Right renal pelvis (tissue), 4 donors: Measurements from ENCODE around the gene ECI1. TPM values are rescaled to one million over a fixed set of nuclear protein-coding genes. Genes with fewer than 3 reads are reported as not detected.
A peak's percentile ranks its signal among the peaks of the same experiment; 100 is the strongest.

Experiments
- DNase-seq, 4 donors: peaks; one replicate each; pipeline ENCODE4 v3.0.0-alpha.2; 2013; ENCODE audit warnings: low read depth in 4 of 4, low spot score in 3 of 4, missing footprints in 1 of 4
- polyA plus RNA-seq, 4 donors: library from polyadenylated mRNA; unstranded; fragments of 120-200 nt; gene quantifications; one replicate each; pipeline ENCODE4 v1.2.1, GENCODE V29; 2013; ENCODE audit not compliant: insufficient read length in 4 of 4

ECI1 gene
- polyA plus RNA-seq, 4 donors, result 57.6 to 101 (median 69.3) TPM

DNA sequence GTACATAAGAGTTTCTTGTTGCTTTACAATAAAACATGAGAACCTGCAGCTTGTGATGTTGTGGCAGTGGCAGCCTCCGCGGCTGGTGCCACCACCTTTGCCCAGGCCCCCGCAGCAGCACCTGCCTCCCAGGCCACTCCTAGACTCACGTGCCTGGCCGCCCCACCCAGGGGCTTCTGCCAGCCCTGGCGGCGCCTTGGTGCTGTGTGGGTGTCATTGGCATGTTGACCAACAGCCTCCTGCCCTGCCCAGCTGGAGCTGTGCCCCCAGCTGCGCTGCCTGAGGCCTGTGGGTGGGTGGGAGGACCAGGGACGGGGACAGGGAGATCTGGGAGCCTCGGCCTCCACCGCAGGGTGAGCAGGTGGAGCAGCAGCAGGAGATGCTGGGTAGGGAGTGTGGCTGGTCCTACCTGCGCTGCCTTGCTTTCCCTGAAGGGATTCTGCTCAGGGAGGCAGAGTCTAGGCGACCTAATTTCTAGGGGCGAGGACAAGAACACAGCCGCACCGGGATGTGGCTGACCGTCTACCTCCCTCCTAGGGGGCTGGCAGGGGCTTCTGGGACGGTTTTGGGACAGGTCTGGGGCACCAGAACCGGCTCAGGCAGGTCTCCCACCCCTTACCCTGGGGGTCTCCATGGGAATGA is 15.6 kb downstream of the ECI1 start:
- DNase-seq, result no peak

DNA sequence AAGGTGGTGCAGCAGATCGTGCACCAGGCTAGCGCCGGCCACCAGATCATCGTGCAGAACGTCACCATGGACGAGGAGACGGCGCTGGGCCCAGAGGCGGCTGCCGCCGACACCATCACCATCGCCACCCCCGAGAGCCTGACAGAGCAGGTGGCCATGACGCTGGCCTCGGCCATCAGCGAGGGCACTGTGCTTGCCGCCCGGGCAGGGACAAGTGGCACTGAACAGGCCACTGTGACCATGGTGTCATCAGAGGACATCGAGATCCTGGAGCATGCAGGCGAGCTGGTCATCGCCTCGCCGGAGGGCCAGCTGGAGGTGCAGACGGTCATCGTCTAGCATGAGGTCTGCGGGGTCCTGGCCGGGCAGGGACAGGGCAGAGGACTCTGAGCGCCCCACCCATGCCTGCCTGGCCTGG is 16.1 kb downstream of the ECI1 start:
- DNase-seq, result no peak

DNA sequence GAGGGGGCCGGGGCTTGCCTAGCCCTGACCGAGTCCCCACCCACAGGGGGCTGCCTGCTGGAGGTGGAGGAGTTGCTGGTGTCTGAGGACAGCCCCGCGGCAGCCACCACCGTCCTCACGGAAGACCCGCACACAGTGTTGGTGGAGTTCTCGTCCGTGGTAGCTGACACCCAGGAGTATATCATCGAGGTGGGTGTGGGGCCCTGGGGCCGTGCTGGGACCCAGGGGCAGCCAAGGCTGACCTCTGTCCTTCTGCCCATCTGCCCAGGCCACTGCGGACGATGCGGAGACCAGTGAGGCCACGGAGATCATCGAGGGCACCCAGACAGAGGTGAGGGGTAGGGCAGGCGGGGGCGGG is 16.6 kb downstream of the ECI1 start:
- no peak for DNase-seq

DNA sequence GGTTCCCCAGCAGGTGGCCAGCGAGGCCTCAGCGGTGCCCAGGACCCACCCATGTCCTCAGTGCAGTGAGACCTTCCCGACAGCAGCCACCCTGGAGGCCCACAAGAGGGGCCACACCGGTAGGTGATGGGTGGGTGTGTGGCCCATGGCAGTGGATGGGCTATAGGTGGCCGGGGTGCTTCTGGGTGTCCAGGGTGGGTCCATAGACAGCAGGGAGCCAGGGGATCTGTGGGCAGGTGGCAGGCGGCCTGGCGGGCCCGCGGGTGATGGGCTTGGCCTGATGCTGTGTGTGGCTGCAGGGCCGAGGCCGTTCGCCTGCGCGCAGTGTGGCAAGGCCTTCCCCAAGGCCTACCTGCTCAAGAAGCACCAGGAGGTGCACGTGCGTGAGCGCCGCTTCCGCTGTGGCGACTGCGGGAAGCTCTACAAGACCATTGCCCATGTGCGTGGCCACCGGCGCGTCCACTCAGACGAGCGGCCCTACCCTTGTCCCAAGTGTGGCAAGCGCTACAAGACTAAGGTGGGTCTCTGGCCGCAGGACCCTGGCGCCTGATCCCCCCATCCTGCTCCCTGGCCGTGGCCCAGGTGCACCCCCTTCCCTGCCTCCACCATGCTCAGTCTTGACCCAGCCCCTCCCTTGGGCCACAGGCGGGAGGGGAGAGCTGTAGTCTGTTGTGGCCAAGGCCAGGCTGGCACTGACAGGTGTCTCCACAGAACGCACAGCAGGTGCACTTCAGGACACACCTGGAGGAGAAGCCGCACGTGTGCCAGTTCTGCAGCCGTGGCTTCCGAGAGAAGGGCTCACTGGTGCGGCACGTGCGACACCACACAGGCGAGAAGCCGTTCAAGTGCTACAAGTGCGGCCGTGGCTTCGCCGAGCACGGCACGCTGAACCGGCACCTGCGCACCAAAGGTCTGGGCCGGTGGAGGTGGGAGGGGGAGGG is 17.2 kb downstream of the ECI1 start:
- no peak for DNase-seq

DNA sequence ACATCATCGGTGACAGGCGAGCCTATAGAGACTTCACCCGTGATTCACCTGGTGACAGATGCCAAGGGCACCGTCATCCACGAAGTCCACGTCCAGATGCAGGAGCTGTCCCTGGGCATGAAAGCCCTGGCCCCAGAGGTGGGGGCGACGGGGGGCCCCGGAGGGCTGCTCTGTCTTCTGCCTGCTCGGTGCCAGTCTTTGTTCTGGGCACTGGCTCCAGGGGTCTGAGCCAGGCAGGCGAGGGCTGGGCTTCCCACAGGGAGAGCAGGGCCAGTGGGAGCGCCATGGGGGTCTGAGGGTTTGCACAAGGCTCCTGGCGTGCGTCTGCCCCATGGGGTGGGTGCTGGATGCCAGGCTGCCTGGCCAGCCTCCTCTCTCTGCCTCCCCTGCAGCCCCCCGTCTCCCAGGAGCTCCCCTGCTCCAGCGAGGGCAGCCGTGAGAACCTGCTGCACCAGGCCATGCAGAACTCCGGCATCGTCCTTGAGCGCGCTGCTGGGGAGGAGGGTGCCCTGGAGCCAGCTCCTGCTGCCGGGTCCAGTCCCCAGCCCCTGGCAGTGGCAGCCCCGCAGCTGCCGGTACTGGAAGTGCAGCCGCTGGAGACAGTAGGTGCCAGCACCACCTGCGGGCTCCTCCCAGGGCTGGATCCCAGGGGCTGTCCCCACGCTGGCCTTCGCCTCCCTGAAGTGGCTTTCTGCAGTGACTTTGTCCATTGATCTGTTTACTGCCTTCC is 18.2 kb downstream of the ECI1 start:
- no peak for DNase-seq

DNA sequence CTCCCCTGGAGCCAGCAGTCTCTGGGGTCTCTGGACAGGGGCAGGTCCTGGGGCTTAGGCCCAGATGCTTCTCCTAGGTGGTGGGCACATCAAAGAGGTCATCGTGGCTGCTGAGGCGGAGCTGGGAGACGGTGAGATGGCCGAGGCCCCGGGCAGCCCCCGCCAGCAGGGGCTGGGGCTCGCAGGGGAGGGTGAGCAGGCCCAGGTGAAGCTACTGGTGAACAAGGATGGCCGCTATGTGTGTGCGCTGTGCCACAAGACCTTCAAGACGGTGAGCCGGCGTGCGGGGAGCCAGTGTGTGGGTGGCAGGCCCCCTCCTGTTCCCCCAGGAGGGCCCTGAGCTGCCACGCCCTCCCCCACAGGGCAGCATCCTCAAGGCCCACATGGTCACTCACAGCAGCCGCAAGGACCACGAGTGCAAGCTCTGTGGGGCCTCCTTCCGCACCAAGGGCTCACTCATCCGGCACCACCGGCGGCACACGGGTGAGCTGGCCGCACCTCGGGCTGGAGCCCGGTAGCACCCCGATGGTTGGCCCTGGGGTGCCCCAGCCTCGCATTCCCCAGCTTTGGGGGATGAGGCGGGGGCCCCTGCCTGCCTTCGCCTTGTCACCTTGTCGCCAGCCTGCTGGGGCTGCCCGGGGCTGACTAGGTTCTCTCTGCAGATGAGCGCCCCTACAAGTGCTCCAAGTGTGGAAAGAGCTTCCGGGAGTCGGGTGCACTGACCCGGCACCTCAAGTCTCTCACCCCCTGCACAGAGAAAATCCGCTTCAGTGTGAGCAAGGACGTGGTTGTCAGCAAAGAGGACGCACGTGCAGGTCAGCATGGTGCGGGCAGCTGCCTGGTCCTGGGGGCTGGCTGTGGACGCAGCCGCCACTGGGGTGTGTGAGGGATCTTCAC is 19.0 kb downstream of the ECI1 start:
- no peak for DNase-seq

DNA sequence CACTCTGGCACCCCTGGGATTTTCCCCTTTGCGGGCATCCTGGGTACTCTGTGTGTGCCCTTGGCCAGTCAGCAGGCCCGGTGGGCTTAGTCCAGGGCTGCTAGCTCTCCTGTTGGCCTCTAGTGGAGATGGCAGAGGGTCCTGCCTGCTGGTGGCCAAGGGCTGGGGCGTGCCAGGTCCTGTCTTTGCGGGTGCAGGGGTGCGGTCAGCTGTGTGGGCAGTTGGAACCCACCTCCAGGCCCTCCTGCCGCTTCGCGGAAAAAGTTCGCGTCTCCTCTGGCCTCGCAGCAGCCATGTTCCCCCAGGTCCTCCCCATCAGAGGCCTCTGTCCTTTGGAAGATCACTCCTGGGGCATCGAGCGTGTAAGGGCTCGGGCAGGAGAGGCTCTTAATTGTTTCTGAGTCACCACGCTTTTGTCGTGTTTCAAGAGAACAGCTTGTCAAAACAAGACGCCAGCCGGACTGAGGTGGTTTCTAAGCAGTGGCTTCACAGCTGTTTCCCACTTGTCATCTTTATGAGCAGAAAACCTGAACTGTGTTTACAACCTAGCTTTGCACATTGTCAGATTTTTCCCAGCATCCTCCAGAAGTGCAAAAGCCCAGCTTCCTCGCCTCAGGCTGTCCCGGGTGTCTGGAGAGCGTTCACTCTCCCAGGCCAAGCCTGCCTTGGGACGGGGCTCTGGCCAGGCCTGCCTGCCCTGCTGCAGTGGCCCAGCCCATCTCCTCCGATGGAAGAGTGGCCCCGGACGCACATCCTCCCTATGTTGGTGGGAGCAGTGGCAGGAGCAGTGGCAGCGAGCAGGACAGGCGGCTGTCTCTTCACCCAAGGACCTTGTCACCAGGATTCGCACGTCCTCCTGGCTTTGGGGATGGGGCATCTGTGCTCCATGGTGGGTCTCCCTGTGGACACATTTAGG is 20.1 kb downstream of the ECI1 start:
- DNase-seq, result no peak

DNA sequence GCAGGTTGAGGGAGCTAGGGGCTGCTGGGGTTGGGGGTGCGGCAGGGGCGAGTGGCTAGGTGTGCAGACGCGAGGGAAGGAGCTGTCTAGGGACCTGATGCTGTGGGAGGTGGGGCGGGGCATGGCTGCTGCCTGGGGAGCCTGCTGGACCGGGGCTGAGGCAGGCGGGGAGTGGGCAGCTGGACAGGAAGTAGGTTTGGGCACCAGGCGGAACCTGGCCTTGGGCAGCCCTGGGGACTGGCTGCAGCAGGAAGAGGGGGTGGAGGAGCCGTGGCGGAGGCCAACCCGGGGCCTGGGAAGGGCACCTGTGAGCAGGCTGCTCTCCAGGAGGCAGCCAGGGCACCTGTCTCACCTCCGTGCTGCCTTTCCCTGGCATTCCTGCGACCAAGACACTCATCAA is 21.0 kb downstream of the ECI1 start:
- no peak for DNase-seq

DNA sequence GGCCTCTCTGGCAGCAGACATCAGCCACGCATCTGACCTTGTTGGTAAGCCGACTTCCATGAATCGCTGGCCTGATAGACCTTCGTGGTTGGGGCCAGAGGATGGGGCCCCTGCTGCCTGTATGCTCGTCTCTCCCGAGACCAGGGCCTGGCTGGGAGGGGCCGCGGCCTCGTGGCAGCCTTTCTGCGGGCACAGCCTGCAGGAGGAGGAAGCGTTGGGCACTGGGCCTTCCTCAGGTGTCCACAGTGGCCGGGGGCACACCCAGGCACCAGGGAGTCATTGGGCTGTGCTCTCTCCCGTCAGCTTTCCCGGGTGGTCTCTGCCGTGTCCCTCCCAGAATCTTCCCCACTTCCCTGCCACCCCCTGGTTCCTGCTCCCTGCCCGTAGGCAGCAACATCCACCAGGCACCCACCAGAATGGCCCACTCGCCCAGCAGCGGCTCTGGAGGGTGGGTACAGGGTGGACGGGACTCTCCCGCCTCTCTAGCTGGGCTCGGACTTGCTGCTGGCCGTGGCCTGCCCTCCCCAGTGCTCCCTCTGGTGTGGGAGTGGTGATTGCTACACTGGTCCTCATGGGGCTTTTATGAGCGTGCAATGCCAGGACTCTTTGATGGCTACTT is 21.6 kb downstream of the ECI1 start:
- no peak for DNase-seq

DNA sequence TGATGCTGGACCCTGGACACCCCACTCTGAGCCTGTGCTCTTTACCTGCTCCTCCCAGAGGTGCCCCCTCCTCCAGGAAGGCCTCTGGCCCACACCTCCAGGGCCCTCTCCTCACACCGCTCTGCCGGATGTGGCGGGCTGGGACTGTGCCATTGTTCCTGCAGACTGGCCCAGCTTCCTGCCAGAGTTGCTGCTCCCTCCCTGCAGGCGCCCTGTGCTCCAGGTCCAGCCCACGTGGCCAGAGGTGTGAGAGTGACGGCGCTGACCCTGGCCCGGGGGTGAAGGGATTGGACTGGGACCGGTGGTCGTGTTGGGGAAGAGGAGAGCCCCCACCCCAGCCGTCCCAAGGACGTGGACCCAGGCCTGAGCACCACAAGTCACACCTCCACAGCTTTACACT is 22.3 kb downstream of the ECI1 start:
- no peak for DNase-seq

DNA sequence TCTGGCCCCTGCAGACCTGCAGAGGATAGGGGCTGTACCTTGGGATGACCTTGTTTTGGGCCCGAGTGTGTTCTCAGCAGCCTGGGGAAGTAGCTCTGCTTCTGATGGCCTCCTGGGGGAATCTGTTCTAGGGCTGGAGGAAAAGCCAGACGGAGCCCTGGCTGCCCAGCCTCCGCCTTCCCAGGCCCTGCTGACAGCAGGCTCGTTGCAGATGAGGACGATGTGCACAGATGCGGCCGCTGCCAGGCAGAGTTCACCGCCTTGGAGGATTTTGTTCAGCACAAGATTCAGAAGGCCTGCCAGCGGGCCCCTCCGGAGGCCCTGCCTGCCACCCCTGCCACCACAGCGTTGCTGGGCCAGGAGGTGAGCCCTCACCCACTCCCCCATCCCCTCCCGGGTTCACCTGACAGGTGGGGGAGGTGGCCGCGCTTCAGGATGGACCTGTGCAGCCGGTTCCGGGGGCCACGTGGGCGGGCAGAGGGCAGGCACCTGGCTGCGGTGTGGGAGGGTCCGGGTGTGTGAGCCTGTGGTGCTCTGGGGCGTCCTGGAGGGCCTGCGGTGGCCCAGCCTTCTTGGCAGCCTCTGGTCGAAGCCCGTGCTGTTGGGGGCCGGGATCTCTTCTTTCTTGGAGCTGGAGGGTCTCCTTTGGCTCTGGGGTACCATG is 23.1 kb downstream of the ECI1 start:
- no peak for DNase-seq

DNA sequence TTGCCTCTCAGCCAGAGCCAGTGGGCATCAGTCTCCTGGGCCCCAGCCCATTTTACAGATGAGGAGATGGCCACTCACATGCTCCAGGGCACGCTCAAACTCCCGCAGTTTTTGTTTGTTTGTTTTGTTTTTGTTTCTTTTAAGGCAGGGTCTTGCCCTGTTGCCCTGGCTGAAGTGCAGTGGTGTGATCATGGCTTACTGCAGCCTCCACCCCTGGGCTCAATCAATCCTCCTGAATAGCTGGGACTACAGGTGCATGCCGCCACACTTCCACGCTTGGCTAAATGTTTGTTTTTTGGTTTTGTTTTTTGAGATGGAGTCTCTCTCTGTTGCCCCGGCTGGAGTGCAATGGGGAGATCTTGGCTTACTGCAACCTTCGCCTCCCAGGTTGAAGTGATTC is 24.5 kb downstream of the ECI1 start:
- no peak for DNase-seq

DNA sequence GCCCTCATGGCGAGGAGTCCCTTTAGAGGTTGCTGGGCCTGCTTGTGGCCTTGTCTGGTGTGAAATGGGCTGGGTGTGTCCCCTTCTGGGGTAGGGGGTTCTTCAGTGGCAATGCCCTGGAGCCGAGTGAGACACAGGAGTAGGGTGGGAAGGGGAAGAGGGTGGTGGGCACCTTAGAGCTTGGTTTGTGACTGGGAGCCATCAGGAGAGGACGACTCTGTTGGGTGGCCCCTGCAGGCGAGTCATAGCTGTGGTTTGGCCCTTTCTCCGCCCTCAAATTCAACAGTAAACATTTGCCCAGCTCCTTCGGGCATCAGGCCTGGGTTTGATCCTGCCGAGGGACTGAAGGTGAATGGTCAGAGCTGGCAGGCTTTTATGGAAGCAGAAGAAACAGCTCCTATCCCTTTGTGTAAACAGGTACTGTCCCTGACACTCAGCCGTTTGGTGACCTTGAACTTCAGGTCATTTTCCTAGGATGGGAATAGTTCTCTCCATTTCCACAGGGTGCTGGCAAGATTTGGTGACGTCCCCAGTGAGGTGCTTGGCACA is 25.1 kb downstream of the ECI1 start:
- DNase-seq, result no peak

DNA sequence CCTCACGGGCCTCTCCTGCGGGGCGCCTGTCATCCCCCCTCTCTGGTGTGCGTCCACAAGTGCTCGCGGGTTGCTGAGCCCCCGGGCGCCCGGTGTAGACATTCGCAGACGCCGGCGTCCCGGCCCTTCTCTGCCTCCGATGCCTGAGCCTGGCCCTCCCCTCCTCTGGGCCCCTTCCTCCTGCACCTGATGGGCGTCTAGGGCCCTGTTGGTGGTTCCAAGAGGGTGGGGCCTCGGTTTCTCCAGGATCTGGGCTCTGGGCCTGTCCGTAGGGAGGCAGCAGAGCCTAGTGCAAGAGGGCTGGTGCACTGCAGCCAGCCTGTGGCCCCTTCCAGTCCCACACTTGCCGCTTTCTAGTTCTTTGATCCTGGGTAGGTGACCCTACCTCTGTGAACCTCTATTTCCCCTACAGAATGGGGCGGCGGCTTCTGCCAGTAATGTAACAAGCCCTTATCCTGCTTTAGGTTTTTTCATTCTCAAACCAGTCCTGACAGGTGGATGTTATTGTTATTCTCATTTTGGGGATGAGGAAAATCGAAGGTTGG is 27.4 kb downstream of the ECI1 start:
- DNase-seq, result no peak

DNA sequence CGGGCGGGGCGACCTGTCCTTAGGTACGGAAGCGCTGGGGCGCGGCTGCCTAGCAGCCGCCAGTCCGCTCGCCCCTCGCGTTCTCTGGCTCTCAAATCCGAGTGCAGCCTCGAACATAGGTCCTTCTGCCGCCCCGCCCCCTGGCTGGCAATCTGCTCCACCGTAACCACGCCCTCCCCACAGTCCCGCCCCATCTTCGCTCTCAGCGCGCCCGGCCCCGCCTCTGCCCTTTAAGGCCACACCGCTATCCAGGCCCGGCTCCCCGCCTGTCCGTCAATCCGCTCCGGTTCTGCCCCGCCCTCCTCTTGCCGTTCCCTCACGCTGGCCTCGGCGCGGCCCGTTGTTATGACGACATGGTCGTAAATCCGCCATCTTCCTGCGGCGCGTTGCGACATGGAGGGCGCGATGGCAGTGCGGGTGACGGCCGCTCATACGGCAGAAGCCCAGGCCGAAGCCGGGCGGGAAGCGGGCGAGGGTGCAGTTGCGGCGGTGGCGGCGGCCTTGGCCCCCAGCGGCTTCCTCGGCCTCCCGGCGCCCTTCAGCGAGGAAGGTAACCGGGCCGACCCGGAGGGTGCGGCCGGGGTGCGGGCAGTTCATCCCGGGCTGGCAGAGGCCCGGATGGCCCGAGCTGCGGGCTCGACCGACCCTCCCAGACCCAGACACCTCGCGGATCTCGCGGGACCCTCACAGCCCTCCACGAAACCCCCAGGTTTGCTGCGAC is 28.0 kb downstream of the ECI1 start, which contains the start of gene E4F1:
TSS of gene E4F1 (plus strand) at position 371 of the 721 bp plus-strand sequence. CDS start at position 394, 23 bp downstream.
- peak; percentile 95 to 97 (median 96) for DNase-seq

DNA sequence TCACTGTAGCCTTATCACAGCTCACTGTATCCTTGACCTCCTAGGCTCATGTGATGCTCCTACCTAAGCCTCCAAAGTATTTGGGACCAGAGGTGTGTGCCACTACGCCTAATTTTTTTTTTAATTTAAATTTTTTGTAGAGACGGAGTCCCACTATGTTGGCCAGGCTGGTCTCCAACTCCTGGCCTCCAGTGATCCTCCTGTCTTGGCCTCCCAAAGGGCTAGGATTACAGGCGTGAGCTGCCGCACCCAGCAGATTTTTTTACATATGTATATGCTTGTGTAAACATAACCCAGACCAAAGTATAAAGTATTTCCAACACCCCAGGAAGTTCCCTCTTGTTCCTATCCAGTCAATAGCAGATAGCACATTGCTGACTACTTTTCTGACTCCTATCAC is 35.1 kb downstream of the ECI1 start:
- no peak for DNase-seq

DNA sequence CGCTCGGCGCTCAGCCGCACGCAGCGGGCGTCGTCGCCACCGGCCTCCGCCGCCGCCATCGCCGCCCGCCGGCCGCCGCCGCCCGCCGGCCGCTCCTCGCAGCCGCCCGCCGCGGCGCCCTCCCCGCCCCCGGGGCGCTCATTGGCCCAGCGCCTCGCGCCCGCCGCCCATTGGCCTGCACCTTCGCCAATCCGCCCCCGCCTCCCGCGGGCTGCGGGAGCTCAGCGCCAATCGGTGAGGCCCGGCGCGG is 36.7 kb downstream of the ECI1 start, which contains the start of gene PGP:
TSS of gene PGP (minus strand) at position 122 of the 250 bp plus-strand sequence. CDS start at position 59, 63 bp downstream.
- no peak for DNase-seq
